HG03571 (cell line): Measurements from ENCODE around the gene SLC13A2.
"Not testable (repeated sequence)": the region's sequence is repeated elsewhere in the genome, so short reads cannot be mapped to it uniquely, and the experiment has no call there.

ENCODE experiments used
- ATAC-seq: cut with Tn5 transposase; IDR thresholded peaks from one replicate; pipeline ENCODE4 v1.9.1; 2021; ENCODE audit not compliant: unreplicated experiment

SLC13A2 gene, protein sequence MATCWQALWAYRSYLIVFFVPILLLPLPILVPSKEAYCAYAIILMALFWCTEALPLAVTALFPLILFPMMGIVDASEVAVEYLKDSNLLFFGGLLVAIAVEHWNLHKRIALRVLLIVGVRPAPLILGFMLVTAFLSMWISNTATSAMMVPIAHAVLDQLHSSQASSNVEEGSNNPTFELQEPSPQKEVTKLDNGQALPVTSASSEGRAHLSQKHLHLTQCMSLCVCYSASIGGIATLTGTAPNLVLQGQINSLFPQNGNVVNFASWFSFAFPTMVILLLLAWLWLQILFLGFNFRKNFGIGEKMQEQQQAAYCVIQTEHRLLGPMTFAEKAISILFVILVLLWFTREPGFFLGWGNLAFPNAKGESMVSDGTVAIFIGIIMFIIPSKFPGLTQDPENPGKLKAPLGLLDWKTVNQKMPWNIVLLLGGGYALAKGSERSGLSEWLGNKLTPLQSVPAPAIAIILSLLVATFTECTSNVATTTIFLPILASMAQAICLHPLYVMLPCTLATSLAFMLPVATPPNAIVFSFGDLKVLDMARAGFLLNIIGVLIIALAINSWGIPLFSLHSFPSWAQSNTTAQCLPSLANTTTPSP

DNA sequence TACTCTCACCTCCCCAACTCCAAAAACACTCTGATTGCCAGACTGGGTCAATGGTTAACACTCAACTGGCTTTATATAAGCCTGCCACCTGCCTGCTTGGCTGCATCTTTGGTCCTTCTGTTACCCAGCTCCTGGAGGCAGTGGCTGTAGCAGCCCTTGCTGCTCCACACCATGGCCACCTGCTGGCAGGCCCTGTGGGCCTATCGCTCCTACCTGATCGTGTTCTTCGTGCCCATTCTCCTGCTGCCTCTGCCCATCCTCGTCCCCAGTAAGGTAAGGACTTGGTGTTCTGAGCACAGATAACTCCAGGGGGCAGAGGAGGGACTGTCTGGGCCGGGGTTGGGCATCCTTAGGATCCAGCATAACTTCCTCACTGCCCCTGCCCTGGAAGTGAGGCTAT lies at the start of gene SLC13A2:
SLC13A2 (plus strand) TSS at position 103 of the 400 bp plus-strand sequence; CDS start at position 172, 69 bp downstream.
- ATAC-seq = no peak

DNA sequence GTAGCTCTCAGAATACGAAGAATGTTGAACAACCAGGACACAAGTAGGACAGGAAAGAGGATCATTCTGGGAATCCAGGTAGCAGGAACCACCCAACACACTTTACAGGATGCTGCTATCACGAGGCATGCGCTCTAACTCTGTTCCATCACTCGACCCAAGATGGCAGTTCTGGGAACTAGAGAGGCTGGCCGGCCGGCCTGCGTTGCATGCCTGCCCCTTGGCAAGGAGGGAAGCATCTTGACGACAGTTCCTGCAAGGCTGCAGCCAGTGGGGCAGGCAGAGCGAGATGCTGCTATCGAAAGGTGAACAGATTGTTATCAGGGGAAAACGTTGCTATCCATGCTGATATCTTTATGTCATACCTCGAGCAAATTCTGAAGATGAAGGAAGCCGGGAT lies 48.2 kb upstream of the SLC13A2 start:
- no peak for ATAC-seq

DNA sequence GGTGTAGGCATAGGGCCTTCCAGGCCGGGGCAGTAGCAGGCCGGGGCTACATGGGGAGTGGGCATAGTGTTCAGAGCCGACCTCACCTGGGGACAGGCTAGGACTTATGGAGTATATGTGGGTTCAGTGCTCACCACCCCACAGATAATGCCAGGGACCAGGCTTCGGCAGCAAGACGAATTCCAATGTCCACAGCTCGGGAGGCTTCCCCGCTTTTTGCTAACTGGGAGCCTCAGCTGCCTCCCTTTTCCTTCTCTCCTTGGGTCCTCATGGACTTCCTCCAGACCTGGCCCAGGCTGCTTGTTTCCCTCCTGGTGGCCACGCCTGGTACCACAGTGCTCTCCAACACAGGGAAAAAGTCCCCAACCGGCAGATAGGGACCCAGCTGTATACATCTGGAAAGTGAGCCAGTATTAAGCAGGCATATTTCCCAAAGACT lies 47.3 kb upstream of the SLC13A2 start:
- ATAC-seq = no peak

GRCh38 chr17:28427371-28427770 lies 46.1 kb upstream of the SLC13A2 start:
- no peak for ATAC-seq

- not testable (repeated sequence) for ATAC-seq
Observed at GRCh38 chr17:28427982-28428381, 45.5 kb upstream of the SLC13A2 start.

GRCh38 chr17:28433721-28434120 lies 39.7 kb upstream of the SLC13A2 start:
- ATAC-seq = no peak

GRCh38 chr17:28434326-28434725 lies 39.1 kb upstream of the SLC13A2 start:
- ATAC-seq = not testable (repeated sequence)

DNA sequence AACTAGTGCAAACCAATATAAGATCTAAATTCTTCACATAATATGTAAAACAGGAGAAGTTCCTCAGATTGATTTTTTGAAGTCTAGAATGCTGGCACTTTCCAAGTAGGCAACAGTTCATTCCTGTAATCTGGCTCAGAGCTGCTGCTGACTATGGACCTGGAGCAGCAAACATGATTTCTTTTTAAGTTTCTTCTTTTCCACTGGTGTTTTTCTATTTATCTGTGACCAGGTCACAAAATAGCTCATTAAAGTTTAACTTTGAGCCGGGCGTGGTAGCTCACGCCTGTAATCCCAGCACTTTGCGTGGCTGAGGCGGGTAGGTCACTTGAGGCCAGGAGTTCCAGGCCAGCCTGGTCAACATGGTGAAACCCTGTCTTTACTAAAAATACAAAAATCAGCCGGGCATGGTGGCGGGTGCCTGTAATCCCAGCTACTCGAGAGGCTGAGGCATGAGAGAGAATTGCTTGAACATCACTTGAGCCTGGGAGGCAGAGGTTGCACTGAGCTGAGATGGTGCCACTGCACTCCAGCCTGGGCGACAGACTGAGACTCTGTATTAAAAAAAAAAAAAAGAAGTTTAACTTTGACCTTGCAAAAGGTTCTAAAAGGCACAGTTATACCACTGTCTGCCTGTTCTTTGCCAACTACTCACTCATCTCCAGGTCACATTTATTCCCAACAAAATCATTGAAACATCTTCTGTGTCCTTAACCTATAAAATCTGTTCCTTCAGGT lies 29.4 kb upstream of the SLC13A2 start:
- no peak for ATAC-seq

- no peak for ATAC-seq
Observed at GRCh38 chr17:28446716-28447395, 26.6 kb upstream of the SLC13A2 start.

GRCh38 chr17:28447396-28447760 lies 26.1 kb upstream of the SLC13A2 start:
- no peak for ATAC-seq

- ATAC-seq = no peak
Observed at GRCh38 chr17:28449859-28450258, 23.6 kb upstream of the SLC13A2 start.

- ATAC-seq = no peak
Observed at GRCh38 chr17:28457890-28458289, 15.6 kb upstream of the SLC13A2 start.

DNA sequence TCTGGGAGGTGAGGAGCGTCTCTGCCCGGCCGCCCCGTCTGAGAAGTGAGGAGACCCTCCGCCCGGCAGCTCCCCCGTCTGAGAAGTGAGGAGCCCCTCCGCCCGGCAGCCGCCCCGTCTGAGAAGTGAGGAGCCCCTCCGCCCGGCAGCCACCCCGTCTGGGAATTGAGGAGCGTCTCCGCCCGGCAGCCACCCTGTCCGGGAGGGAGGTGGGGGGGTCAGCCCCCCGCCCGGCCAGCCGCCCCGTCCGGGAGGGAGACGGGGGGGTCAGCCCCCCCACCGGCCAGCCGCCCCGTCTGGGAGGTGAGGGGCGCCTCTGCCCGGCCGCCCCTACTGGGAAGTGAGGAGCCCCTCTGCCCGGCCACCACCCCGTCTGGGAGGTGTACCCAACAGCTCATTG lies 14.6 kb upstream of the SLC13A2 start:
- ATAC-seq = not testable (repeated sequence)

DNA sequence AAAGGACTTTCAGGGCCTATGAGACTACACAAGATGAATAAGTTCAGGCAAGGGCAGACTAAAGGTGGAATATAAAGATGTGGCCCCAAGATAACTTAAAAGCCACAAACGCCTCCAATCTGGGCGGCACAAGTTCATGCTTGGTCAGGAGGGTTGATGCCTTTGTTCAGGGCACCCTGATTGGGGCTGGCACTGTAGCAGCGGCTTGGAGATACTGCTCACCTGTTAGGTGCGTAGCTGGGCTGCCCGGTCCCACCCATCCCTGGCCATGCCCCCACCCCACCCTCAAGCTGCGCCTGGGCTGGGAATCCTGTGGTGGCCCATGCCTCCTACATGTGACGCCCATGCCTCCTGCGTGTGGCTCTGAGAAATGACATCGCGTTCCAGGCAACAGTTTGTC lies 12.5 kb upstream of the SLC13A2 start:
- ATAC-seq = no peak

DNA sequence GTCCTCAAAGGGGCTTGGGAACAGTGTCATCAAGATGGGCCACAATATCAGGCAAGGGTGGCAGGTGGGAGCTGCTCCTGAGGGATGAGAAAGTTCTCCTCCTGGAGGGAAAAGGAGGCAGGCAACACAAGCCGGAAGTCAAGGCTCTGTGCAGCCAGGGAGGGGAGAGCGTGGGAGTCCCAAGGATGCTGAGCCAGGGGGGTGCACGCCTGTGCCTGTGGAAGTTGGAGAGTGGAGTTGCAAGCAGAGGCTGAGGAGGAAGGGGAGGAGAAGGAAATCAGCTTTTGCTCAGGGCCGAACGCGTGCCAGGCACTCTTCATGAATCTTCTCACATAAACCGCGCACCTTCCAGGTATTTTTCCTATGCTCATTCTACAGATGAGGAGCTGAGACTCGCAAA lies 7.4 kb upstream of the SLC13A2 start:
- ATAC-seq = no peak

- no peak for ATAC-seq
Observed at GRCh38 chr17:28466521-28467048, 6.9 kb upstream of the SLC13A2 start.

DNA sequence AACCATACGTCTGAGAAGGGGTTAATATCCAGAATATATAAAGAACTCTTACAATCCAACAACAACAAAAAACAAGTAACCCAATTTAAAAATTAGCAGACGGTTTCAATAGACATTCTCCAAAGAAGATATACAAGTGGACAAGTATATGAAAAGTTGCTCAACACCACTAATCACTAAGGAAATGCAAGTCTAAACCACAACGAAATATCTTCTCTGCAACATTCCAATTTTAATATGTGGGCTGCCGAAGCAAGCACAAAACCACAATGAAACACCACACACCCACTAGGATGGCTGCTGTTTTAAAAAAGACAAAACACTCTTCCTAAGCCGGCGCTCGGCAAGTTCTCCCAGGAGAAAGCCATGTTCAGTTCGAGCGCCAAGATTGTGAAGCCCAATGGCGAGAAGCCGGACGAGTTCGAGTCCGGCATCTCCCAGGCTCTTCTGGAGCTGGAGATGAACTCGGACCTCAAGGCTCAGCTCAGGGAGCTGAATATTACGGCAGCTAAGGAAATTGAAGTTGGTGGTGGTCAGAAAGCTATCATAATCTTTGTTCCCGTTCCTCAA lies 5.9 kb upstream of the SLC13A2 start:
- ATAC-seq = no peak

- ATAC-seq = not testable (repeated sequence)
Observed at GRCh38 chr17:28468033-28468735, 5.3 kb upstream of the SLC13A2 start.

DNA sequence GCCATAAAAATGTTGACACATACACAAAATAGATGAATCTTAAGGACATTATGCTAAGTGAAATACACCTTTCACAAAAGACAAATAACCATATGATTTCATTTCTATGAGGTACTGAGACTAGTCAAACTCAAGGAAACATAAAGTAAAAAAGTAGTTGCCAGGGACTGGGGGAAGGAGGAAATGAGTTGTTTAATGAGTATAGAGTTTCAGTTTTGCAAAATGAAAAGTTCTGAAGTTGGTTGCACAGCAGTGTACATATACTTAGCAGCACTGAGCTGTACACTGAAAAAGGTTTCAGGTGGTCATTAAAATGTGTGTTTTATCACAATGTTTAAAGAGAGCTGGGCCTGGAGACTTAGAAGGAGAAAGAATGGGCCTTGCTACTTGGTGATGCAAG lies 4.7 kb upstream of the SLC13A2 start:
- ATAC-seq = no peak

DNA sequence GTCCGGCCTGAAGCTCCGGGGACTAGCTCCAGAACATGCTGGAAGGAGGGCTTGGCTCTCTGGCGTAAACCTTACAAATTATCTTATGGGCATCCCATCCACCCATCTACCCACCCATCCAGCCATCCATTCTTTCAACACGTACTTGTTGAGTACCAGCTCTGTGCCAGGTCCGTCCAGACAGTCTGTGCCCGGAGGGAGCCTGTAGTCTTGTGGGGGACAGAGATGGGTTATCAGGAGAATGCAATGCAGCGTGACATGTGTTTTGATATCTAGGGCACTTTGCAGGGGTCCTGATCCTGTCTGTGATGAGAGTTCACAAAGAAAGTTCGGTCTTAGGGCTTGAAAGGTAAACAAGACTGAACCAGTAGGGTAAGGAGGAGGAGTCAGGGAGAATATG lies 4.1 kb upstream of the SLC13A2 start:
- ATAC-seq = no peak
